ENCODE measurements around the gene VIPAS39. TPM values are rescaled to one million over a fixed set of nuclear protein-coding genes. Genes with fewer than 3 reads are reported as not detected.

VIPAS39 gene
- total RNA-seq, 1 experiment from 2014 or later = 18.7 TPM

DNA sequence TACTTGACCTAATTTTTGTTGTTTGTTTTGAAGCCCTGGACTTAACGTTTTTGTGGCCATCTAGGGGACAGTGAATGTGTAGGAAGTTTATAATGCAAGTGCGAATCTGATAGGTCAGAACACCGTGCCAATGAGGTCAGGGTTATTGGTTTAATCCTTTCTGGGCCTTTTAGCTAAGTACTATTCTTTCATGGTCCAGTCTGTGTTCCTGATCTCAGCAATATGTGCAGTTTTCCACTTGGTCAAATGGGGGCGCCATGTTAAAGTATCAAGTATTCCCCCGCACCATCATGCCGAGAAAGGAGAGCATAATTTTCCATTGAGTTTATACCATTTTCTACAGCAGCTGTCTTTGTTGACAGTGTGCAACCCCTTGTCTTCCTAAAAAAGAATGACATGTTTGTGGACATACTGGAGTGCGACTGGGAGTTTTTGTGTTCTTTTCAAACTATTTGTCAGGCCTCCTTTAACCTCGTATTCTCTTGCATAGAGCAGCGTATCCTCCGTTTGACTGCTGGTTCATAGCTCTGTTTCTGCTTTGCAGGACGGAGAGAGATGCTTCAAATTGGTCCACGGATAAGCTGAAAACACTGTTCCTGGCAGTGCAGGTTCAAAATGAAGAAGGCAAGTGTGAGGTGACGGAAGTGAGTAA lies 1.8 kb upstream of the VIPAS39 start:
- ChIA-PET POLR2A (interaction anchor here (0.5 to 3.4 kb wide), 20 partner anchors 8 to 565 kb away, joined by 3 to 29 read pairs (median 4); partner anchors contain the start of genes ALKBH1, GSTZ1, POMT2 and SAMD15), CTCF (interaction anchor here (0.5 to 6.2 kb wide), 33 partner anchors 8 to 417 kb away, joined by 3 to 74 read pairs (median 4); partner anchors contain the start of genes ALKBH1 and SLIRP)
- Mint-ChIP-seq H3K27me3 (ENCODE audit: insufficient read depth, unreplicated experiment) (no peaks in the 10 kb centered on the region), H3K36me3 (ENCODE audit: insufficient read depth, unreplicated experiment) (peaks cover 54% of the 10 kb centered on the region), H3K9me3 (ENCODE audit: unreplicated experiment) (no peaks in the 10 kb centered on the region), H3K4me1 (ENCODE audit: insufficient read depth, unreplicated experiment) (peaks cover 14% of the 10 kb centered on the region), H3K4me3 (ENCODE audit: unreplicated experiment) (peak overlapping the region; percentile 96), H3K27ac (ENCODE audit: low read depth, unreplicated experiment) (peak overlapping the region; percentile 95)
- intact Hi-C loops (cut with micrococcal nuclease) = loop anchor here (1.0 to 5.0 kb wide), 5 partner anchors 92 to 307 kb away; partner anchors contain the start of genes GSTZ1 and POMT2
- DNase-seq (ENCODE audit: unreplicated experiment) = peak; percentile 78
- TF ChIP-seq, protein P1, sequence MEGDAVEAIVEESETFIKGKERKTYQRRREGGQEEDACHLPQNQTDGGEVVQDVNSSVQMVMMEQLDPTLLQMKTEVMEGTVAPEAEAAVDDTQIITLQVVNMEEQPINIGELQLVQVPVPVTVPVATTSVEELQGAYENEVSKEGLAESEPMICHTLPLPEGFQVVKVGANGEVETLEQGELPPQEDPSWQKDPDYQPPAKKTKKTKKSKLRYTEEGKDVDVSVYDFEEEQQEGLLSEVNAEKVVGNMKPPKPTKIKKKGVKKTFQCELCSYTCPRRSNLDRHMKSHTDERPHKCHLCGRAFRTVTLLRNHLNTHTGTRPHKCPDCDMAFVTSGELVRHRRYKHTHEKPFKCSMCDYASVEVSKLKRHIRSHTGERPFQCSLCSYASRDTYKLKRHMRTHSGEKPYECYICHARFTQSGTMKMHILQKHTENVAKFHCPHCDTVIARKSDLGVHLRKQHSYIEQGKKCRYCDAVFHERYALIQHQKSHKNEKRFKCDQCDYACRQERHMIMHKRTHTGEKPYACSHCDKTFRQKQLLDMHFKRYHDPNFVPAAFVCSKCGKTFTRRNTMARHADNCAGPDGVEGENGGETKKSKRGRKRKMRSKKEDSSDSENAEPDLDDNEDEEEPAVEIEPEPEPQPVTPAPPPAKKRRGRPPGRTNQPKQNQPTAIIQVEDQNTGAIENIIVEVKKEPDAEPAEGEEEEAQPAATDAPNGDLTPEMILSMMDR (IDR thresholded peaks at IDR 0.05; ENCODE audit: unreplicated experiment) = peak; percentile 55
- BruUV-seq (replicated peaks) = no TSS peak

DNA sequence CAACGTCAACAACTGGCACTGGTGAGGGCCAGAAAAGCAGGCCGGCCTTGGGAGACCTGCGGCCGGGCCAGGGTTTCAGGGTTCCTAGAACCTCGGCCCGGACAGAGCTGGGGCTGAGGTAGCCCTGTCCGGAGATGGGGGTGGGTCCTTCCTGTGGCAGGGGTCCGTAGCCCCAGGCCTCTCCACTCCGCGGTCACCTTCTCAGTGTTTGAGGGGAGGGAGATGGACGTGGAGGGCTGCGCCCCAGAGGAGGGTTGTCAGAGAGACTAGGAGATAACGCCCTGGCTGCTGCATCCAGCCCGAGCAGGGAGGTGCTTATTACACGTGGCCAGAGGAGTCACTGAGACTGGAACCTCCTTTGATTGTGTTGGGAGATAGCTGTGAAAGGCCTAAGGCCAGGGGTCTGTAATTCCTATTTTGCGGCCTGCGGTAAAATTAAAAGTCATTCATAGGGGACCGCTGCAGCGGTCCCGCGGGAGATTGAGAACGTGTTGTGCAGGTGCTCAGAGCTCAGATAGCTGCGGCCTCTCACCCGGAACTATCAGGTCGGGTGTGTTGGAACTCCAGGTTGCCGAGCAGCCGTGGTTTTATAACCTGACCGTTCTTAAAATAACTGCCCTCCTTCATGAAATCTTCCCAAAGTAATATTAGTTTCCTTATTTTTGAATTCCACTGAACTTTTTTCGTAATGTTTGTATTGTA lies 999 bp upstream of the VIPAS39 start:
- TF ChIP-seq, protein P1 (IDR thresholded peaks at IDR 0.05; ENCODE audit: unreplicated experiment) = no peak
- peaks cover 14% of the 10 kb centered on the region for H3K4me1 Mint-ChIP-seq (ENCODE audit: insufficient read depth, unreplicated experiment)
- ChIA-PET POLR2A (interaction anchor here (0.5 to 3.4 kb wide), 22 partner anchors 9 to 566 kb away, joined by 3 to 29 read pairs (median 4); partner anchors contain the start of genes ALKBH1, GSTZ1, POMT2 and SAMD15), CTCF (interaction anchor here (0.6 to 6.2 kb wide), 23 partner anchors 7 to 306 kb away, joined by 3 to 74 read pairs (median 4); partner anchors contain the start of genes ALKBH1 and SLIRP)
- BruUV-seq (replicated peaks) = TSS peak; percentile 34
- H3K27me3 Mint-ChIP-seq (ENCODE audit: insufficient read depth, unreplicated experiment) = no peaks in the 10 kb centered on the region
- DNase-seq (ENCODE audit: unreplicated experiment) = peak; percentile 37
- intact Hi-C loops (cut with micrococcal nuclease) = loop anchor here (5.0 kb wide), 3 partner anchors 136 to 306 kb away; partner anchors contain the start of genes GSTZ1 and POMT2
- peak overlapping the region; percentile 95 for H3K27ac Mint-ChIP-seq (ENCODE audit: low read depth, unreplicated experiment)
- peaks cover 51% of the 10 kb centered on the region for H3K36me3 Mint-ChIP-seq (ENCODE audit: insufficient read depth, unreplicated experiment)
- peak overlapping the region; percentile 96 for H3K4me3 Mint-ChIP-seq (ENCODE audit: unreplicated experiment)
- no peaks in the 10 kb centered on the region for H3K9me3 Mint-ChIP-seq (ENCODE audit: unreplicated experiment)

DNA sequence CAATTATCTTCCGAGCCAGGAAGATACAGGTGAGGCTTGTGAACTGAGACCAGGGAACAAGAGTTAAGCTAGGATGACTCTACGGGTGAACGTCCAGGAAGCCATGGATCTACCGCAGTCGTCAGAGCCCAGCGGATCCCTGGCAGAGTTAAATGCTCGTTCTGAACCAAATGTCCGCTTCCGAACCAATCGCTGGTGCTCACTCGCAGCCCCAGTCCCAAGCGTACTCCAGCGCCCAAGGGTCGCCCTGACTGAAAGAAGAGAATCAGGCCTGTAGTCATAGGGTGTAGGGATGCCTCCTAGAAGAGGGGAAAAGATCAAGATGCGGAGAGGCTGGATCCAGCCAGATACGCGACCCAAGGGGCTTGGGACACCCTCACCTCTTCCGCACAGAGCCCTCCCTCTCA lies 283 bp downstream of the VIPAS39 start:
- Mint-ChIP-seq H3K27ac (ENCODE audit: low read depth, unreplicated experiment) (peak overlapping the region; percentile 95), H3K9me3 (ENCODE audit: unreplicated experiment) (no peaks in the 10 kb centered on the region), H3K27me3 (ENCODE audit: insufficient read depth, unreplicated experiment) (no peaks in the 10 kb centered on the region), H3K36me3 (ENCODE audit: insufficient read depth, unreplicated experiment) (peaks cover 52% of the 10 kb centered on the region), H3K4me3 (ENCODE audit: unreplicated experiment) (peak overlapping the region; percentile 96), H3K4me1 (ENCODE audit: insufficient read depth, unreplicated experiment) (peaks cover 14% of the 10 kb centered on the region)
- intact Hi-C loops (cut with micrococcal nuclease) = loop anchor here (5.0 kb wide), 3 partner anchors 135 to 305 kb away; partner anchors contain the start of genes GSTZ1 and POMT2
- POLR2A ChIA-PET = interaction anchor here (0.6 to 3.4 kb wide), 16 partner anchors 11 to 645 kb away, joined by 3 to 29 read pairs (median 5); partner anchors contain the start of genes ALKBH1, GSTZ1, POMT2 and SAMD15
- TF ChIP-seq, protein P1 (IDR thresholded peaks at IDR 0.05; ENCODE audit: unreplicated experiment) = no peak
- DNase-seq (ENCODE audit: unreplicated experiment) = no peak
- CTCF ChIA-PET = interaction anchor here (0.8 to 6.2 kb wide), 2 partner anchors 28 to 92 kb away, joined by 3 to 74 read pairs; no protein-coding TSS in a partner anchor
- no TSS peak for BruUV-seq (replicated peaks)

All from MCF 10A (cell line).